ENCODE measurements around the gene MOV10L1. TPM values are rescaled to one million over a fixed set of nuclear protein-coding genes. Genes with fewer than 3 reads are reported as not detected.

Gene MOV10L1
- total RNA-seq, 1 experiment from 2014 or later = not detected

GRCh38 chr22:50207383-50208140 is 117.8 kb downstream of the MOV10L1 start:
- Histone ChIP-seq H3K27me3 (replicated peaks; ENCODE audit: insufficient read depth, low read depth, low read length, poor library complexity) (no peaks in the 10 kb centered on the region), H3K36me3 (ENCODE audit: insufficient read depth, low read length, poor library complexity, severe bottlenecking) (peaks cover 45% of the 10 kb centered on the region), H3K4me3 (ENCODE audit: low read depth, low read length, poor library complexity, severe bottlenecking) (no peak overlapping the region), H3K9me3 (ENCODE audit: low read depth, low read length, poor library complexity, severe bottlenecking) (peaks cover 5% of the 10 kb centered on the region), H3K4me1 (ENCODE audit: insufficient read depth, low read length, poor library complexity, severe bottlenecking) (no peaks in the 10 kb centered on the region), H3K27ac (ENCODE audit: low read depth, low read length, poor library complexity, severe bottlenecking) (no peak overlapping the region)
- ChIA-PET CTCF (no interaction called here), POLR2A (ENCODE audit: low non-redundant PET) (interaction anchor here (0.6 to 0.7 kb wide), 2 partner anchors 14 to 80 kb away, joined by 3 to 9 read pairs; no protein-coding TSS in a partner anchor)
- BruUV-seq (replicated peaks) = no TSS peak
- TF ChIP-seq EZH2 (IDR thresholded peaks at IDR 0.05; ENCODE audit: borderline replicate concordance, low read depth, low read length, poor library complexity, severe bottlenecking) (no peak), CTCF (conservative IDR thresholded peaks at IDR 0.05; ENCODE audit: low read depth, low read length) (no peak)
- intact Hi-C loops (cut with micrococcal nuclease; ENCODE audit: unreplicated experiment) = loop anchor here (5.0 kb wide), 1 partner anchor 275 kb away; no protein-coding TSS in a partner anchor
- no peak for DNase-seq (ENCODE audit: low spot score)

GRCh38 chr22:50208430-50208938 is 118.7 kb downstream of the MOV10L1 start:
- CTCF ChIA-PET = no interaction called here

More at GRCh38 chr22:50208430-50208938, 118.7 kb downstream of the MOV10L1 start:
- Histone ChIP-seq H3K9me3 (ENCODE audit: low read depth, low read length, poor library complexity, severe bottlenecking) (no peaks in the 10 kb centered on the region), H3K4me1 (ENCODE audit: insufficient read depth, low read length, poor library complexity, severe bottlenecking) (no peaks in the 10 kb centered on the region), H3K36me3 (ENCODE audit: insufficient read depth, low read length, poor library complexity, severe bottlenecking) (peaks cover 39% of the 10 kb centered on the region), H3K4me3 (ENCODE audit: low read depth, low read length, poor library complexity, severe bottlenecking) (no peak overlapping the region), H3K27me3 (replicated peaks; ENCODE audit: insufficient read depth, low read depth, low read length, poor library complexity) (no peaks in the 10 kb centered on the region), H3K27ac (ENCODE audit: low read depth, low read length, poor library complexity, severe bottlenecking) (no peak overlapping the region)
- TF ChIP-seq CTCF (conservative IDR thresholded peaks at IDR 0.05; ENCODE audit: low read depth, low read length) = no peak
- POLR2A ChIA-PET (ENCODE audit: low non-redundant PET) = interaction anchor here (0.6 to 0.7 kb wide), 3 partner anchors 15 to 81 kb away, joined by 3 to 9 read pairs (median 6); no protein-coding TSS in a partner anchor
- no peak for DNase-seq (ENCODE audit: low spot score)
- intact Hi-C loops (cut with micrococcal nuclease; ENCODE audit: unreplicated experiment) = loop anchor here (5.0 kb wide), 1 partner anchor 276 kb away; no protein-coding TSS in a partner anchor
- BruUV-seq (replicated peaks) = no TSS peak
